Fibroblast of the aortic adventitia (primary cell): ENCODE measurements around the gene GSTA2. TPM values are rescaled to one million over a fixed set of nuclear protein-coding genes. Genes with fewer than 3 reads are reported as not detected.

Experiments
- DNase-seq: peaks from one replicate; pipeline ENCODE4 v3.0.0-alpha.2; 2010; ENCODE audit warnings: low read depth
- H3K4me3 ChIP-seq: 2 replicates; pipeline ENCODE4 v1.5.1; 2011; ENCODE audit warnings: low read depth, mild to moderate bottlenecking, control low read depth, low read length, moderate library complexity
- total RNA-seq: library from RNA; depleted of rRNA; stranded (reverse); fragments of >200 nt; gene quantifications from 2 replicates; pipeline ENCODE4 v1.2.3, GENCODE V29; 2012; ENCODE audit warnings: low replicate concordance
- TF ChIP-seq, protein P1 (sequence below): IDR thresholded peaks from 2 replicates; pipeline ENCODE4 v1.5.1; 2011; ENCODE audit warnings: mild to moderate bottlenecking, low read length, control low read depth, inconsistent platforms; ENCODE audit not compliant: insufficient read depth

The GSTA2 gene
- total RNA-seq, 1 donor, result not detected

DNA sequence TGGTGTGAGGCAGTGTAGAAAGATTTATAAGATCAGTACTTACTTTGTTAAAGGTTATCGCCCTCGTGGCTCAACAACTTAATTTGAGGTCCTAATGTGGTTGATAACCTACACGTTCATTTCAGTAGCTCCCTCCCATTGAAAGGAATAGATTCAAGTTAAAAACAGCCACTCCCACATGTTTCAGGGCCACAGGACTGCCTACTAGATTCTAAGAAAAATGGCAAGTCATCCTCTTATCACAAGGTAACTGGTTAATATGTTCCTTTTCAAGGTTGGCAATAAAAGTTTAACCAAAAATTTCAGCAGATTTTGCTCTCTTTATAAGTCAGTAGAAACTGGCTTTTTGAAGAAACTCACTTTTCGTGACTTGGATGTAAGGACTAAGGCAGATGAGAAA lies 17.1 kb downstream of the GSTA2 start:
- TF ChIP-seq, protein P1, sequence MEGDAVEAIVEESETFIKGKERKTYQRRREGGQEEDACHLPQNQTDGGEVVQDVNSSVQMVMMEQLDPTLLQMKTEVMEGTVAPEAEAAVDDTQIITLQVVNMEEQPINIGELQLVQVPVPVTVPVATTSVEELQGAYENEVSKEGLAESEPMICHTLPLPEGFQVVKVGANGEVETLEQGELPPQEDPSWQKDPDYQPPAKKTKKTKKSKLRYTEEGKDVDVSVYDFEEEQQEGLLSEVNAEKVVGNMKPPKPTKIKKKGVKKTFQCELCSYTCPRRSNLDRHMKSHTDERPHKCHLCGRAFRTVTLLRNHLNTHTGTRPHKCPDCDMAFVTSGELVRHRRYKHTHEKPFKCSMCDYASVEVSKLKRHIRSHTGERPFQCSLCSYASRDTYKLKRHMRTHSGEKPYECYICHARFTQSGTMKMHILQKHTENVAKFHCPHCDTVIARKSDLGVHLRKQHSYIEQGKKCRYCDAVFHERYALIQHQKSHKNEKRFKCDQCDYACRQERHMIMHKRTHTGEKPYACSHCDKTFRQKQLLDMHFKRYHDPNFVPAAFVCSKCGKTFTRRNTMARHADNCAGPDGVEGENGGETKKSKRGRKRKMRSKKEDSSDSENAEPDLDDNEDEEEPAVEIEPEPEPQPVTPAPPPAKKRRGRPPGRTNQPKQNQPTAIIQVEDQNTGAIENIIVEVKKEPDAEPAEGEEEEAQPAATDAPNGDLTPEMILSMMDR, result no peak

DNA sequence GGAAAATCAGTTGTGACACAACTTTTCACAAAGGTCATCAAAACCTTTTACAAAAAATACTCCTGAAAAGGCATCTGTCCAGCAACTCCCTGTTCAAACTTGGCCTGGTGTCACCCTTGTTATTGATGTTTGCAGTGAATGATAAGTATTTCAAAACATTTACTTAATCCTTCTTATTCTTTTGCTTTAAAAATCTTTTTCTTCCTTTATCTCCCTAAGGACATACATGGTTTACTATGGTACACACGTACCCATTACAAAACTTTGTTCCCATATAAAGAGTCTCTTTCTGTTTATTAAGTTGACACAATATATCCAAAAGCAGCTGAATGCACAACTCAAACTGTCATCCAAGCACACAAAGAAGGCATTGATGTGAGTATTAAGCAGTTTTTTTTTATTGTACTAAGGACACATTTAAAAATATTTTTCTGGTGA lies 17.5 kb downstream of the GSTA2 start:
- no peak for DNase-seq
- no peak overlapping the region for H3K4me3 ChIP-seq
- TF ChIP-seq, protein P1, result no peak

More for the DNA sequence above, 17.1 kb downstream of the GSTA2 start:
- H3K4me3 ChIP-seq, result no peak overlapping the region
- DNase-seq, result no peak

DNA sequence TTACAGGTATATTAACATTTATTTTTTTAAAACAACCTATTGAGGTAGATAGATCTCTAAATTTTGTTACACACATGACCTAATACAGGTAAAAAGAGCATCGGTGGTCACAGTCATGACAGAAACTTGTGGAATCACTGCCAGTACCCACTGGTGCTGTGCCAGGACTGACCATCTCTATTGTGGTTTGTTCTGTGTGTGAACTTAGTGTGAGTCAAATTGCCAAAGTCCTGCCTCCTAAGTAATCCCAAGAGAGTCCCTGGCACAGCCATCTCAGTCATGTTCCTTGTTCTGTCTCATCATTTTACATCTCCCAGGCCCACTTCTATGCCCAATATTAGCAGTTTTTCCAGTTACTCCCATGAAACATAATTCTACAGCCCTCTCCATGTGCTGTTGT lies 21.4 kb downstream of the GSTA2 start:
- no peak for DNase-seq
- H3K4me3 ChIP-seq, result no peak overlapping the region
- TF ChIP-seq, protein P1, result no peak

DNA sequence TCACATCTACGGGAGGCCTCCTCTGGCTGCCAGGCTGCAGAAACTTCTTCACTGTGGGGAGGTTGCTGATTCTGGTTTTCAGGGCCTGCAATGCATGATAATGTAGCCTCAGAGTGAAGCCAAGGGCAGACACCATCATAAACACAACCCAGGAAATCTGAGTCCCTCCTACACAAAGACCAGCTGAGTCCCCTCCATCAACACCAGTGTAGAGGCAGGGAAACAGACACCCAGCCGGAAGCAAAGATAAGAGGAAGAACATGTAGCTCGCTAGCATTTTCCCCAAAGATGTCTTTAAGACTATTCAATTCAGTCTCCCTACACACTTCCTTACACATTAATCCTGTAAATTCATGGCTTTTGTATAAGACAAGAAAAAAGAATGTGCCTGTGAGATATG lies 23.6 kb downstream of the GSTA2 start:
- H3K4me3 ChIP-seq, result no peak overlapping the region
- TF ChIP-seq, protein P1, result no peak
- no peak for DNase-seq

DNA sequence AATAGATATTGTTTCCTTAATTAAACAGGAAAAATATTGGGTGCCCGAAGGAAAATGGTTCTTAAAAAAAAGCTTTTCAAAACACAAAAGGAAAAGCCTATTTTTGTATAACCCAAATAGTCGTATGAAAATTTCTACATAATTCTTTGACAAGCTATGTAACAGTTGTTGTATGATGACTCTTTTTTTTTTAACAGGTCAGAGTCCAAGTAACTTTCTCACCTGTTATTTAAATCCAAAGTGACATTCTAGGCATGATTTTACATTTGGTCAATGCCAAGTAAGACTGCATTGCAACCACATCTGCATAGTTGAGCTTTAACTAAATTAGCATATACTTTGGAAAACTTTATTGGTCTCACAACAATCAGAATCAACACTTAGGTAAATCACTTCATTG lies 24.1 kb downstream of the GSTA2 start:
- H3K4me3 ChIP-seq, result no peak overlapping the region
- DNase-seq, result no peak
- TF ChIP-seq, protein P1, result no peak

DNA sequence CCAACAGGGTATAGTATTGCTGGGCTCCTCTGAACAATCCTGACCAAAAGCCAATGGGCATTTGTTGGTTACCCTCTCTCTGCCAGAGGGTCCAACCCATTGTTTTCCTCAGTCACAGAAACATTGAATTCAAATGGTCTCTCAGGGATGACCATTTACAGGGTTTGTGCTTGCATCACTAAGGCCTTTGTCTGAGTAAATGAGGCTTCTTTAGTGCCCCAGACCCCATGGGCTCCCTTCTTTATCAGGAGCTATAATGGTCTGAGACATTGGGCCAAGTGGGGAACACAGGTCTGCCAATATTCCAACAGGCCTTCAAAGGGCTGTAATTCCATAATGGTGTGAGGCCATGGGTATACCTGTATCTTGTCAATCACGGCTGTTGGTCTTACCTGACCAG lies 27.1 kb downstream of the GSTA2 start:
- TF ChIP-seq, protein P1, result no peak
- H3K4me3 ChIP-seq, result no peak overlapping the region
- DNase-seq, result no peak

DNA sequence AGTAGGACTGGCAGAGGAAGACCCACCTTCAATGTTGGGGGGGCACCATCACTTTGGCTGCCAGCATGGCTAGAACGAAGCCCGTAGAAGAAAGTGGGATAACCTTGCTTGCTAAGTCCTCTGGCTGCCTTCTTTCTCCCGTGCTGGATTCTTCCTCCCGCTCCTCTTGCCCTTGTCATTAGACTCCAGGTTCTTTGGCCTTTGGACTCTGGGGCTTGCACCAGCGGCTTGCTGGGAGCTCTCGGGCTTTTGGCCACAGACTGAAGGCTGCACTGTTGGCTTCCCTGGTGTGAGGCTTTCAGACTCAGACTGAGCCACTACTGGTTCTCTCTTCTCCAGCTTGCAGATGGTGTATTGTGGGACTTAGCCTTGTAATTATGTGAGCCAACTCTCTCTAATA lies 28.2 kb downstream of the GSTA2 start:
- TF ChIP-seq, protein P1, result no peak
- no peak overlapping the region for H3K4me3 ChIP-seq
- no peak for DNase-seq
